HG03196 (cell line): ENCODE results near the gene EFNA3.

ENCODE experiments used
- ATAC-seq: cut with Tn5 transposase; IDR thresholded peaks from one replicate; pipeline ENCODE4 v1.9.1; 2021; ENCODE audit not compliant: unreplicated experiment

The EFNA3 gene

DNA sequence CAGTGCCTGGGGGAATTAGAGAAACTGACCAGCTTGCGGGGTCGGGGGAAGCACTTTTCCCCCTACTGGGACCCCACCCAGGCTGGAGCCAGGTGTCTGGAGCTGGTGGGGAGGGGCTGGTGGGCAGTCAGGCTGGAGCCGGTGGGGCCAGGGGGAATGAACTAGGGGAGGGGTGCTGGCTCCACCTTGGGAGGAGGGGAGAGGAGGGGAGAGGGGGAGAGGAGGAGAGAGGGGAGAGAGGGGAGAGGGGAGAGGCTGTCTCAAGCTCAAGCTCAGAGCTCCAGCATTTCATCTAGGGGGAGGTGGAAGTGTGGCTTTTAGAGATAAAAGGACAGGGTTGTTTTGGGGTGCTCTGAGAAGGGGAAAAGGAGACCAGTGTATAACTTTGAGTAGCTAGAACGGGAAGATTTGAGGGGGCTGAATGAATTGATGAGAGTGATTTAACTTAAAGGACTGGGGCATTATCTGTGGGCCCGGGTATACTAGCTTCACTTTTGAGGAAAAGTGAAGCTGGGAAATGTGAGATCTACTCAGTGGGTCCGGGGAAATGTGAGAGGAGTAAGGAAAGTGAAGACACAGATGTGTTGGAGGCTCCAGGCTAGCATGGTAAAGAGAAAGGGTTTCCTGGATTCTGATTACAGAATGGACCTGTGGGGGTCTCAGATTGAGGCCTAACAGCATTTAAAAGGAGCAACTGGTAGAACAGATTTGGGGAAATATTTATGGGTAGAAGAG lies 51.8 kb downstream of the EFNA3 start:
- ATAC-seq: no peak

DNA sequence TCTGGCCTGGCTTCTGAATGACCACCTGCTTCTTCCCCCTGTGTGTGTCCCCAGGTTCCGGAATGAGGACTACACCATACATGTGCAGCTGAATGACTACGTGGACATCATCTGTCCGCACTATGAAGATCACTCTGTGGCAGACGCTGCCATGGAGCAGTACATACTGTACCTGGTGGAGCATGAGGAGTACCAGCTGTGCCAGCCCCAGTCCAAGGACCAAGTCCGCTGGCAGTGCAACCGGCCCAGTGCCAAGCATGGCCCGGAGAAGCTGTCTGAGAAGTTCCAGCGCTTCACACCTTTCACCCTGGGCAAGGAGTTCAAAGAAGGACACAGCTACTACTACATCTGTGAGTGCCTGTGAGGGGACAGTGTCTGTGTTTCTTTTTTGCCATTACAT lies 52.6 kb downstream of the EFNA3 start:
- no peak for ATAC-seq

DNA sequence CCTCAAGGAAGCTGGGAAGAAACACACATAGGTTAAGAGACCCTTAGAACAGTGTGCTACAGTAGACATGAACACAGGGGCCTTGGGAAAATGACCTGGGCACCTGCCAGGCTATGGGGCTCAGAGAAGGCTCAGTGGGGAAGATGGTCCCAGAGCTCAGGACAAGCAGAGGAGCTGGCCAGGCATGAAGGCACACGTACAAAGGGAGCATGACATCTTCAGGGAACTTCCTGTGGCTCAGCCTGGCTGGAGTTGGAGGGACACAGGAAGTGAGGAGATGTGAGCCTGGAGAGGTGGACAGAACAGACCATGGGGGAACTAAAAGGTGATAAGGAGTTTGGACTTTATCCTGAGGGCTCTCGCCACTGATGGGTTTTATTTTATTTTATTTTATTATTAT lies 53.2 kb downstream of the EFNA3 start:
- no peak for ATAC-seq

DNA sequence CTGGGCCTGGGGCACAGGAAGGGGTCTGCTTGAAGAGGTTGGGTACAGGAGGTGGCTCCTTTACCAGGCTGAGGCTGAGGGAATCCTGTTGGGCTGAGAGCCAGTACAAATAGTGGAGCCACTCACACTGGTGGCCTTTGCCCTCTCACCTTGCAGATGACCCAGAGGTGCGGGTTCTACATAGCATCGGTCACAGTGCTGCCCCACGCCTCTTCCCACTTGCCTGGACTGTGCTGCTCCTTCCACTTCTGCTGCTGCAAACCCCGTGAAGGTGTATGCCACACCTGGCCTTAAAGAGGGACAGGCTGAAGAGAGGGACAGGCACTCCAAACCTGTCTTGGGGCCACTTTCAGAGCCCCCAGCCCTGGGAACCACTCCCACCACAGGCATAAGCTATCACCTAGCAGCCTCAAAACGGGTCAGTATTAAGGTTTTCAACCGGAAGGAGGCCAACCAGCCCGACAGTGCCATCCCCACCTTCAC lies 55.2 kb downstream of the EFNA3 start:
- no peak for ATAC-seq

DNA sequence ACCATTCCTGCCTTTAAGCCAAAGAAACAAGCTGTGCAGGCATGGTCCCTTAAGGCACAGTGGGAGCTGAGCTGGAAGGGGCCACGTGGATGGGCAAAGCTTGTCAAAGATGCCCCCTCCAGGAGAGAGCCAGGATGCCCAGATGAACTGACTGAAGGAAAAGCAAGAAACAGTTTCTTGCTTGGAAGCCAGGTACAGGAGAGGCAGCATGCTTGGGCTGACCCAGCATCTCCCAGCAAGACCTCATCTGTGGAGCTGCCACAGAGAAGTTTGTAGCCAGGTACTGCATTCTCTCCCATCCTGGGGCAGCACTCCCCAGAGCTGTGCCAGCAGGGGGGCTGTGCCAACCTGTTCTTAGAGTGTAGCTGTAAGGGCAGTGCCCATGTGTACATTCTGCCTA lies 55.7 kb downstream of the EFNA3 start:
- no peak for ATAC-seq

DNA sequence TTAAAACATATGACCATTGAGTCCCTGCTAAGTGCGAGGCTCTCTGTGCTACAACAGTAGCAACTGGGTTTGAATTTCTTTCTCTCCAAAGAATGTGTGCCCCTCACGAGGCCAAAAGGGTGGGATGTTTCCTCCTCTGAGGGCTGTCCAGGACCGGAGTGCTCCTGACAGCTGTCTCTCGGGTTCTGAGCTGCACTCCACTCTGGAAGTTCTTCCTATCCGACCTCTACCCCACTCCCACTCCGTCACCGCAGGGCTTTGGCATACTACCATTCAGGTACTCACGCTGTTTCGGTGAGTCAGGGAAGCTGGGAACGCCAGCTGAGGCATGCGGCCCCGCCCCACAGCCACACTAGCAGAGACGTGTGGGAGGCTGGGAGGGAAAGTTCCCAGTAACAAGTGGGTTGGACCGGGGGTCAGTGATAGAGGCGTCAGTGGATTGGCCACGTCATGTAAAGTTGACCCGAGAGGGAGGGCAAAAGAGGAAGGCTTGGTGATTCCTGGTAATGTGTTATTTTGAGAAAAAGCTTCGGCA lies 56.3 kb downstream of the EFNA3 start:
- no peak for ATAC-seq

DNA sequence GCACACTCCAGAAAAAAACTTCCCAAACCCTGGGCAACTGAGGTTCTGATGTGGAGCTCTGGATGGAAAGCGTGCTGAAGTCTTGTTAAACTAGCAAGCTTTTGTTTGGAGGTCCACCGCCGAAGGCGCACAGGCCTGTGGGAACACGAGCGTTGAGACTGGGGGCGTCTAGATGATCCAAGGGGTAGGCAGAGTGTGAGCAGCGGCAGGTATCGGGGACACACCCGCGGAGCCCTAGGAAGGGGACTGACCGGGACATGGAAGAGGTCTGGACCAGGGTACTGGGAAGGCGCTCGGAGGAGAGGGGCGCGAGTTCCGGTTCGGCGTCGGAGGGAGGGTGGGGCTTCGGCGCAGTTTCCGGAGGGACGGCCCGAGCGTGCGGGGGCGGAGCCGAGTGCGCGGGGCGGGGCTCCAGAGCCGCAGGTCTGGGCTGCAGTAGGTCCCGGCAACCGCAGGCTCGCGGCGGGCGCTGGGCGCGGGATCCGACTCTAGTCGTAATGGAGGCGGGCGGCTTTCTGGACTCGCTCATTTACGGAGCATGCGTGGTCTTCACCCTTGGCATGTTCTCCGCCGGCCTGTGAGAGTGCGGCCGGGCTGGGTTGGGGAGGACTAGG lies 56.9 kb downstream of the EFNA3 start, which contains the start of gene SLC50A1:
SLC50A1 (plus strand) TSS at position 438 of the 614 bp plus-strand sequence; CDS start at position 498, 60 bp downstream.
- peak; percentile 66 for ATAC-seq

DNA sequence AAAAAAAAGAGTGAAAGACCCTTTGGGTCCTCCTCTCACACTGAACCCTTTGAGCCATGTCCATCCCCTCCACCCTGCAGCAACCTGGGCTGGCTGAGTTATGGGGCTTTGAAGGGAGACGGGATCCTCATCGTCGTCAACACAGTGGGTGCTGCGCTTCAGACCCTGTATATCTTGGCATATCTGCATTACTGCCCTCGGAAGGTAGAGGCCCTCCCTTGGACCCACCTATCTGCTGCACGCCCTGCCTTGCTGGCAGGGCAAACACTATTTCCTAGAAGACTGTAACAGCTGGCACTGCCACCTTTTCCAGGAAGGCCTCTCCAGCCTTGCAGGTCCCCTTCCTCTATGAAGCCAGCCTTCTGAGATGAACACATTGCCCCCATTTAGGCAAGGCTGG lies 58.1 kb downstream of the EFNA3 start:
- no peak for ATAC-seq
